SK-N-SH treated with all-trans-retinoic acid at 6 μM for 48 hours (cell line): Measurements from ENCODE around the gene CACNA1D.

Source experiments
- ARNTL ChIP-seq: fragments of 450-650 bp; formaldehyde crosslinking; IDR thresholded peaks from 2 replicates; pipeline ENCODE4 v1.5.0; 2020; ENCODE audit warnings: low read depth, mild to moderate bottlenecking, moderate library complexity, borderline replicate concordance
- ESRRG ChIP-seq: fragments of 250-450 bp; sonication (Bioruptor Pico); IDR thresholded peaks from 2 replicates; pipeline ENCODE4 v1.6.1; 2021; ENCODE audit warnings: mild to moderate bottlenecking
- RARB ChIP-seq: fragments of 250-450 bp; sonication (Bioruptor Pico); IDR thresholded peaks from 2 replicates; pipeline ENCODE4 v1.8.0; 2021; ENCODE audit warnings: mild to moderate bottlenecking, moderate library complexity
- TOX ChIP-seq: fragments of 250-450 bp; sonication (Bioruptor Pico); IDR thresholded peaks from 2 replicates; pipeline ENCODE4 v1.8.0; 2021; ENCODE audit warnings: mild to moderate bottlenecking, moderate library complexity, borderline replicate concordance
- ZFP3 ChIP-seq: fragments of 250-450 bp; sonication (Bioruptor Pico); IDR thresholded peaks from 2 replicates; pipeline ENCODE4 v1.5.0; 2020; ENCODE audit warnings: mild to moderate bottlenecking, moderate library complexity

DNA sequence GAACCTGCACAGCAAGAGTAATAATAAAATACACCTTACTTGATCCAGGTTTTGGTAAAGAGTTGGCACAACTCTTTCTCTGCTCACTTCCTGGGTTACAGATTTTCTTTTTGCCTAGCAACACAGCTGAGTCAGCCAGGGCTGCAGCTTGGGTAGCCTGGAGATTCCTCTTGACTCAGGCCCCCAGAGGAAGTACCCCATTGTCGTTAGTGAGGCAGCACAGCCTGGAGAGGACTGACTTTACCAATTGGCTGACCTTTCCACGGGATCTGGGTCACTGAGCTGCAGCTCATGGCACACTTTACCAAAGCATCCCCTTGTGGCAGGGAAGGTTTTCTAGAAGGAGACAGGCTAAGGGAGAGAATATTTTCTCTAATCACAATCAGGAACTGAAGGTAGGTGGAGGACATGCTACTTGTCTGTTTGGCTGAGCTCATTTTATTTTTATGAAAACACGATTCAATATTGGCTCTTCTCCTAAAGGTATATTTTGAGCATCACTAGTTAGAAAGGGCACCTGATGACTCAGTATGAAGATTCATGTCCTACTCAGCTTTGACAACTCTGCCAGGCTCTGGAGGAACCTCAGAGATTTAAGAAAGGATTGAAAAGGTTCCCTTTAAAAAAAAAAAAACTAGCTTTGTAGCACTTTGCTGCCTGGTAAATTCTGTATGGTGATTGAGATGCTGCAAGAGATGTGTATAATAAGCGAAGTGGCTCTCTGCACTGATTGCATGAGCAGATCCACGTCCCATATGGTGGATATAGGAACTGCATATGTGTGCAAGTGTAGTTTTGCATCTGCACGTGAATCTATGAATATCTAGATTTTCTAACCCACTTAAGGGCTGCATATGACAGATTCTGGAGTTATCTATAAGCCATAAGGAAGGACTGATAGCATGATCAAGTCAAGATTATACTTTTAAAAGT, 227.0 kb downstream of the CACNA1D start:
- TF ChIP-seq ZFP3 (CRISPR knock-in tag) (no peak), ARNTL (CRISPR knock-in tag) (no peak), TOX (CRISPR knock-in tag) (no peak), ESRRG (CRISPR knock-in tag) (no peak), RARB (CRISPR knock-in tag) (no peak)
